ENCODE data around the gene WHRN.

Gene WHRN

GRCh38 chr9:114486205-114486963 lies 18.9 kb downstream of the WHRN start:
- in situ Hi-C loops (cut with HindIII; ENCODE audit: low sequenced_read_pairs) = no loop called here
- TF ChIP-seq CTCF (IDR thresholded peaks at IDR 0.05; ENCODE audit: low read depth, low read length, missing control alignments) = no peak
- H3K4me3 ChIP-seq (ENCODE audit: low read depth, low read length) = no peak overlapping the region
- no peak for DNase-seq (ENCODE audit: low read depth)

GRCh38 chr9:114484854-114485443 lies 20.3 kb downstream of the WHRN start:
- no peak for DNase-seq (ENCODE audit: low read depth)
- no peak for TF ChIP-seq CTCF (IDR thresholded peaks at IDR 0.05; ENCODE audit: low read depth, low read length, missing control alignments)
- H3K4me3 ChIP-seq (ENCODE audit: low read depth, low read length) = no peak overlapping the region
- in situ Hi-C loops (cut with HindIII; ENCODE audit: low sequenced_read_pairs) = no loop called here

GRCh38 chr9:114484215-114484853 lies 20.9 kb downstream of the WHRN start:
- no peak overlapping the region for H3K4me3 ChIP-seq (ENCODE audit: low read depth, low read length)
- DNase-seq (ENCODE audit: low read depth) = no peak
- TF ChIP-seq CTCF (IDR thresholded peaks at IDR 0.05; ENCODE audit: low read depth, low read length, missing control alignments) = no peak
- in situ Hi-C loops (cut with HindIII; ENCODE audit: low sequenced_read_pairs) = no loop called here

- in situ Hi-C loops (cut with HindIII; ENCODE audit: low sequenced_read_pairs) = no loop called here
- TF ChIP-seq CTCF (IDR thresholded peaks at IDR 0.05; ENCODE audit: low read depth, low read length, missing control alignments) = no peak
- no peak for DNase-seq (ENCODE audit: low read depth)
- H3K4me3 ChIP-seq (ENCODE audit: low read depth, low read length) = no peak overlapping the region
These were observed 21.8 kb downstream of the WHRN start for GRCh38 chr9:114483499-114483898.

- H3K4me3 ChIP-seq (ENCODE audit: low read depth, low read length) = no peak overlapping the region
- TF ChIP-seq CTCF (IDR thresholded peaks at IDR 0.05; ENCODE audit: low read depth, low read length, missing control alignments) = no peak
- in situ Hi-C loops (cut with HindIII; ENCODE audit: low sequenced_read_pairs) = no loop called here
- DNase-seq (ENCODE audit: low read depth) = no peak
These were observed 22.7 kb downstream of the WHRN start for GRCh38 chr9:114482593-114482992.

GRCh38 chr9:114481789-114482188 lies 23.5 kb downstream of the WHRN start:
- in situ Hi-C loops (cut with HindIII; ENCODE audit: low sequenced_read_pairs) = no loop called here
- DNase-seq (ENCODE audit: low read depth) = no peak
- no peak overlapping the region for H3K4me3 ChIP-seq (ENCODE audit: low read depth, low read length)
- no peak for TF ChIP-seq CTCF (IDR thresholded peaks at IDR 0.05; ENCODE audit: low read depth, low read length, missing control alignments)

Measured in astrocyte of the cerebellum (primary cell).